GM12891 (cell line): ENCODE measurements around the gene HS3ST3B1.

Experiments used
- DNase-seq: peaks from one replicate; pipeline ENCODE4 v3.0.0; 2011; ENCODE audit warnings: low spot score; ENCODE audit not compliant: insufficient read length
- FAIRE-seq: peaks from 2 replicates; lab custom pipeline; 2011; peaks lifted over from hg19 to GRCh38; lab: Jason Lieb, UNC
- PAX5 ChIP-seq: IDR thresholded peaks from 2 replicates; pipeline ENCODE4 v1.6.1; 2011; ENCODE audit warnings: low read length, moderate library complexity, mild to moderate bottlenecking; ENCODE audit not compliant: insufficient read depth, severe bottlenecking
- POLR2A ChIP-seq: IDR thresholded peaks from 2 replicates; pipeline ENCODE4 v1.6.1; 2011; ENCODE audit warnings: low read depth, low read length, control low read depth
- POLR2AphosphoS5 ChIP-seq: IDR thresholded peaks from 2 replicates; pipeline ENCODE4 v1.6.1; 2011; ENCODE audit warnings: low read depth, low read length, control low read depth
- POU2F2 ChIP-seq: IDR thresholded peaks from 2 replicates; pipeline ENCODE4 v1.6.1; 2011; ENCODE audit warnings: low read depth, mild to moderate bottlenecking, control low read depth, low read length, moderate library complexity
- SPI1 ChIP-seq: IDR thresholded peaks from 2 replicates; pipeline ENCODE4 v1.6.1; 2011; ENCODE audit warnings: low read depth, low read length, control low read depth
- TAF1 ChIP-seq: IDR thresholded peaks from 2 replicates; pipeline ENCODE4 v1.6.1; 2011; ENCODE audit warnings: low read depth, low read length, control low read depth

The HS3ST3B1 gene

DNA sequence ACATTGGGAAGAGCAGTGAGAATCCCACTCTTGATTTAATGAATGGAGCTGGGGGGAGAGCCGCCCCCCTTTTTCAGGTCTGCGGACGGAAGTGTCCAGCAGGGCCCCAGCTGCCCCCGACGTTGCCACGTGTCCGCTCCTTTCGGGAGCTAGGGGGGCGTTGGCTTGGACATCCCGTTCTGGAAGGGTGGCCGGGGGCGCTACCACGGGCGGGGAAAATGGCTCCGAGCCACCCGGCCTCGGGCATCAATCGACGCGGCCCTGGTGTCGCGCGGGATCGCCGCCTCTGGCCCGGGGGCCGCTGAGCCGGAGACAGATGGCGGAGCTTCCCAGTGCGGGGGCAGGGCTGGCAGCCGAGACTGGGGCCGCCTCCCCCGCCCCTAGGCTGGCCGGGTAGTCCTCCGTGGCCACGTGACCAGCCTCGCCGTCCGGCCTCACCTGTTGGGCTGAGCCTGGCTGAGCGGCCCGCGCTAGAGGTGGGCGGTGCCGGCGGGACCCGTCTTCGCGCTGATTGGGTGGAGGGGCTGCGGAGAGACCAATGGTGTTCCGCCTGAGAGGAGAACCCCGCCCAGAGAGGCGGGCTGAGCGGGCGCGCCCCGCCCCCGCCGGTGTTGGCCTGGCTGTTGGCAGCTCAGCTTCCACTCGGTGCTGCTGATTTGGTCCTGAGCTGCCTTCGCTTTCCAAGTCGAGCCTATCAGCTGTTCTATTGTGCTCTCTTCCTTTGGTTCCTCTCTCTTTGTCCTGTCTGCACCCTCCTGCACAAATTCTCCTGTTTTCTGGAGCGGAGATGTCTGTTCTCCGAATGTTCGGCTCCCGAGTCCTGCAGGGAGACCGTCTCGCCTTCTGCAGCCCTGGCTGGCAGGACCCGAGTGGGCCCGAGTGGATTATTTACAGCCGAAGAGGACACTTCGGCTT, 8.3 kb downstream of the HS3ST3B1 start:
- no peak for DNase-seq
- no peak for TF ChIP-seq POU2F2
- TF ChIP-seq TAF1 = no peak
- no peak for TF ChIP-seq POLR2AphosphoS5
- no peak for TF ChIP-seq PAX5
- no peak for TF ChIP-seq POLR2A
- no peak for TF ChIP-seq SPI1
- peak; percentile 45 for FAIRE-seq

DNA sequence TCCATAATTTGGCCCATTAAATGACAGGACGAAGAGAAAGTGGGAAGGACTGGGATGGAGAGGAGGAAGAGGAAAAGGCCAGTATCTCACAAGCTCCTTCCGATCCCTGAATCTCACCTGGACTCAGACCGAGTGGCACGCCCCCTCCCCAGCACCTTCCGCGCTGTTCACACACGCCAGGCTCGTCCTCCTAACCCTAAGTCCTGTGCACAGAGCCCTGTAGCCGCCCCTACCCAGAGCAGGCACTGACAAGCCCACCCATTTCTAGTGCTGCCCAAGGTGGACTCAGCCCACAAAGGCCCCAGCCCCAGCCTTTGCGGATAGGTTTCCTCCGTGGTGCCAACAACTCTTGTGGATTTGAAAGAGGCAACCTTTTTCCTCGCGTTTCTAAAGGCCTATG, 9.2 kb downstream of the HS3ST3B1 start:
- TF ChIP-seq PAX5 = no peak
- no peak for TF ChIP-seq TAF1
- TF ChIP-seq POU2F2 = no peak
- TF ChIP-seq SPI1 = no peak
- no peak for TF ChIP-seq POLR2A
- TF ChIP-seq POLR2AphosphoS5 = no peak
- no peak for FAIRE-seq
- DNase-seq = no peak

DNA sequence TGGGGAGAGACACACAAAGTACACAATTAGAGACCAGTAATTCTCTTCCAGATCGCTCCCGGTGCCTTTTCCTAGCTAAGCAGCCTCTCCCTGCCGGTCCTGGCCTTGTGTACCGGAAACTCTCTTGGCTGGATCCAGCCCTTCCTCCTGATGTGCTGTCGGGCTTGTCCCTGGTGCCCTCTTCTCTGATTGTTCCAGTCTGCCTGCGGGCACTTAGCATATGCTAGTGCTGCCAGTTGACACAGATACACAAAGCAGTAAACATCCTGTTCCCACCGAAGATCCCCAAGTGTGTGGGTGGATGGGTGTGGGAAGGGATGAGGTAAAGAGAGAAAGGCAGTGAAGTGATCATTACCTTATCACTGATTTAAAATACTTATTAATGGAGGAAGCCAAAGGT, 9.7 kb downstream of the HS3ST3B1 start:
- TF ChIP-seq POLR2A (no peak), POLR2AphosphoS5 (no peak), PAX5 (no peak), SPI1 (no peak), TAF1 (no peak), POU2F2 (no peak)
- DNase-seq (no peak), FAIRE-seq (no peak)

- no peak for DNase-seq
- TF ChIP-seq POLR2AphosphoS5 = no peak
- TF ChIP-seq POLR2A = no peak
- no peak for TF ChIP-seq SPI1
- TF ChIP-seq POU2F2 = no peak
- no peak for TF ChIP-seq TAF1
- no peak for TF ChIP-seq PAX5
- no peak for FAIRE-seq
Observed at GRCh38 chr17:14311186-14311705, 10.4 kb downstream of the HS3ST3B1 start.

- TF ChIP-seq POLR2AphosphoS5 = no peak
- TF ChIP-seq POU2F2 = no peak
- TF ChIP-seq PAX5 = no peak
- no peak for TF ChIP-seq POLR2A
- no peak for TF ChIP-seq SPI1
- no peak for TF ChIP-seq TAF1
- DNase-seq (no peak), FAIRE-seq (no peak)
Observed at GRCh38 chr17:14311981-14312380, 11.1 kb downstream of the HS3ST3B1 start.

DNA sequence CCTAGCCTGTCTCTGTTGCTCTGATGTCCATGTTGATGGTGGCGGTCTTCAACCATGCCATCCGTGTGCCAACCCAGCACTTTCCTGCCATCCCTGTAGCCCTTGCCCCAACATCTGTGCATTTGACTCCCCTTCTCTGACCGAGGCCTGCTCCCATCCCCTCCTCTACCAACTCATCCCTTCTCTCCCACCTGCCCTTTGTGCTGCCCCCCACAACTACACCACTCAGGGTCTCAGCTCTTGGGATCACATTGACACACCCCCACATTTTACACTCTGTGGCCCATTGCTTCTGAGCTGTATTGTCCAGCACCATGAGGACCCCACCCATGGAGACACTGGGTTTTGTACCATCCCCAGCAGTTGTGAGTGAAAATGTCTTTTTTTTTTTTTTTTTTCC, 11.6 kb downstream of the HS3ST3B1 start:
- DNase-seq = no peak
- TF ChIP-seq TAF1 (no peak), PAX5 (no peak), SPI1 (no peak), POLR2A (no peak), POLR2AphosphoS5 (no peak), POU2F2 (no peak)
- FAIRE-seq = no peak

DNA sequence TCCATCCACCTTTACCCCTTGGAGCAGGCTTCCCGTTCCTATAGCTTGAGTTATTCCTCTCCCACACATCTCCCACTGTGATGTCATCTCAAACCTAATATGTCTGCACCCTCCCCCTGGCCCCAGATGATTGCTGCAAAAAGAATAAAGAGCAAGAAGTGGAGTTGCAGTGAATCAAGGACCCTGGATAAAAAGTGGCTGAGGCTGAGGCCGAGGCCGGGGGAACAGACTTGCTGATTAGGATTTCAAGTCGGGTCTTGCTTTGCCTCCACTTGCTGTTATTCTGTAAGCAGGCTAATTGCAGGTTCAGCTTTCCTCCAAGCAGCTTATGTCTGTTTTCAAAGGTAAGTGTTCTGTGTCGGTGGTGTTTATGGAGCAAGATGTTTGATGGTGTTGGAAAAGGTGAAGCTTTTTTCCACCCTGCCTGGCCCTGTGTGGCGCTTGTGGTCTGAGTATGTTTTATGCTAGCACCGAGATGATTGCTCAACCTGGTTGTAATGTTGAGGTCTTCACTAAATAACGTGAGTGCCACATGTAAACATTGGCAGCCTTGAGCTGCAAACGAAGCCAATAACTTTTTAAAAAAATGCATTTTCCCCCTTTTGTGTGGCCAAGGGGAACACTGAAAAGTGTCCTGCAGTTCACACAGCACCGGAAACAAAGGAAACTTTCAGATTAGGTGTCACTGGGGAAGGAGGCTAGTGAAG, 15.4 kb downstream of the HS3ST3B1 start:
- FAIRE-seq (no peak), DNase-seq (no peak)

GRCh38 chr17:14317383-14317782, 16.5 kb downstream of the HS3ST3B1 start:
- FAIRE-seq (no peak), DNase-seq (no peak)
- TF ChIP-seq TAF1 (no peak), SPI1 (no peak), POLR2AphosphoS5 (no peak), POU2F2 (no peak), POLR2A (no peak)

More for the DNA sequence above, 15.4 kb downstream of the HS3ST3B1 start:
- TF ChIP-seq SPI1 (no peak), POLR2A (no peak), PAX5 (no peak), POLR2AphosphoS5 (no peak), TAF1 (no peak)

DNA sequence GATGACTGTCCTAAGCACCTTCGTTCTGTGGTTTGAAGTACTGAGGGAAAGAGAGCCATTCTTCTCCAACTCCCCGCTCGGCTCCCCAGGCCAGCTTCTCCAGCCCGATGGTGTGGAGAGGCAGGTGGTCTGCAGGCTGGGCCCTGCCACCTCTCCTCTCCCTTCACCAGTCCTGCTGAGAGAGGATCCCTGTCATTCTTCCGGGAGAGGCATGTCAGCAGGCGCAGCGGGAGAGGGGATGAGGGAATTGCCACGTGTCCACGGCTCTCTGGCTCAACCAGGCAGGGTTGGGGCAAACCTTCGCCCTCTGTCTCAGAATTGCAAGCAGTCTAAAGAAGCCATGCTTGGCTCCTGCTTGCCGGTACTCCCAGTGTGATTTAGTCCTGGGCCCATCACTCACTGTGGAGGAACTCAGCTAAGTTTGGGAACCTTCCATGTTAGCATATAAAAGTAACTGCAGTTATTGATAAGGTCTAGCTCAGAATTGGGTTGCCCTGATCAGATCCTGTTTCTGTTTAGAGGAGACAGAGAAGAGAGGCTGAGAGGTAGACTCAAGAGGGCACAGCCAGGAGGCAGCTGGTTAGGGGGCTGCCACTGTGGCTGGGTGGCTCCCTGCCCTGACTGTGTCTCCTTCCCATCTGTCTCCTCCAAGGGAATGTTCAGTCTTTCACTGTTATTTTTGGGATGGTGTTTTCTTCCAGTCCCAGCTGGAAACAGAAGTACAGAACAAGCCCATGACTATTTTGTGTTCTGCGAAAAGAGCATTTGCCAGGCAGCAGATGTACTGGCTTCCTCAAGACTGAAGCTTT, 17.4 kb downstream of the HS3ST3B1 start:
- TF ChIP-seq POU2F2 = no peak
- no peak for TF ChIP-seq TAF1
- no peak for TF ChIP-seq PAX5
- TF ChIP-seq POLR2AphosphoS5 = no peak
- TF ChIP-seq POLR2A = no peak
- no peak for TF ChIP-seq SPI1
- DNase-seq (no peak), FAIRE-seq (no peak)
